HepG2 (cell line): Measurements from ENCODE around the gene FTL. TPM values are rescaled to one million over a fixed set of nuclear protein-coding genes. Genes with fewer than 3 reads are reported as not detected.

ENCODE experiments used
- ATAC-seq: fragments of 200-7000 bp; cut with Tn5 transposase; 3 replicates; pipeline ENCODE4 v1.9.1; 2020; ENCODE audit warnings: mild to moderate bottlenecking, moderate library complexity
- BruUV-seq: library from RNA; stranded (reverse); fragments of 400-500 nt; replicated peaks from 2 replicates; lab custom pipeline; 2021; lab: Mats Ljungman, UMichigan
- CTCF ChIA-PET: fragments of 300-600 bp; formaldehyde crosslinking; extraction: SDS; loops from one replicate; lab custom pipeline; 2021; ENCODE audit warnings: low total read pairs, inconsistent platforms, low intra/inter-chr PET ratio; lab: Yijun Ruan, JAX
- POLR2A ChIA-PET: fragments of 350-600 bp; sonication (Branson Sonifier 250); formaldehyde crosslinking; loops from one replicate; lab custom pipeline; 2020; ENCODE audit warnings: antibody characterized with exemption, inconsistent platforms; lab: Yijun Ruan, JAX
- DNase-seq: peaks from one replicate; pipeline ENCODE4 v3.0.0-alpha.2; 2015; ENCODE audit warnings: low spot score
- FAIRE-seq: peaks from 3 replicates; lab custom pipeline; 2011; peaks lifted over from hg19 to GRCh38; lab: Jason Lieb, UNC
- H2AFZ ChIP-seq: one replicate; pipeline ENCODE4 v1.6.1; 2011; ENCODE audit warnings: low read length, inconsistent platforms
- H3K27ac ChIP-seq: fragments of 300-600 bp; 3 replicates; pipeline ENCODE4 v1.8.0; 2011; ENCODE audit warnings: mixed run types, mild to moderate bottlenecking, mixed read lengths, low read length, inconsistent platforms; ENCODE audit not compliant: insufficient read depth; ENCODE audit errors: extremely low read length
- H3K27me3 ChIP-seq, 2 experiments: fragments of 200-600 bp in 1 of 2; 2 replicates in 1 of 2; 3 replicates in 1 of 2; pipeline versions ENCODE4 v1.6.0 to v1.8.0; 2011; ENCODE audit warnings: low read length in 2 of 2, mild to moderate bottlenecking in 2 of 2, moderate library complexity in 2 of 2, inconsistent platforms in 1 of 2; ENCODE audit not compliant: insufficient read depth in 2 of 2, control insufficient read depth in 1 of 2
- H3K36me3 ChIP-seq, 2 experiments: fragments of 200-600 bp in 1 of 2; replicated peaks in 1 of 2; 2 replicates in 1 of 2; 3 replicates in 1 of 2; pipeline versions ENCODE4 v1.5.1 to v1.8.0; 2011; ENCODE audit warnings: low read length in 2 of 2, inconsistent platforms in 1 of 2; ENCODE audit not compliant: insufficient read depth in 2 of 2, control insufficient read depth in 1 of 2
- H3K4me1 ChIP-seq: 2 replicates; pipeline ENCODE4 v1.5.1; 2012; ENCODE audit warnings: low read length, inconsistent platforms; ENCODE audit not compliant: insufficient read depth
- H3K4me2 ChIP-seq: 2 replicates; pipeline ENCODE4 v1.6.0; 2011; ENCODE audit warnings: low read depth, low read length, inconsistent platforms
- H3K4me3 ChIP-seq, 3 experiments: fragments of 200-600 bp in 1 of 3; sonication (generic), shearing (Covaris generic) in 1 of 3; replicated peaks in 1 of 3; 2 replicates each; pipeline ENCODE4 v1.5.1; 2011 to 2016; ENCODE audit warnings: low read length in 3 of 3, inconsistent platforms in 2 of 3, low read depth in 2 of 3, mild to moderate bottlenecking in 2 of 3, control low read depth in 1 of 3, mixed read lengths in 1 of 3; ENCODE audit not compliant: insufficient read depth in 1 of 3
- H3K79me2 ChIP-seq: one replicate; pipeline ENCODE4 v1.6.1; 2011; ENCODE audit warnings: low read length, inconsistent platforms; ENCODE audit not compliant: insufficient read depth
- H3K9ac ChIP-seq: 2 replicates; pipeline ENCODE4 v1.6.0; 2011; ENCODE audit warnings: mild to moderate bottlenecking, low read depth, low read length, inconsistent platforms; ENCODE audit not compliant: insufficient read depth
- H3K9me3 ChIP-seq: 2 replicates; pipeline ENCODE4 v1.5.1; 2012; ENCODE audit warnings: mild to moderate bottlenecking, low read length
- H4K20me1 ChIP-seq: 2 replicates; pipeline ENCODE4 v1.6.0; 2011; ENCODE audit warnings: inconsistent platforms, mild to moderate bottlenecking, low read length, moderate library complexity; ENCODE audit not compliant: insufficient read depth
- AGO1 ChIP-seq: fragments of 200-400 bp; formaldehyde crosslinking; IDR thresholded peaks from 2 replicates; pipeline ENCODE4 v1.6.1; 2017; ENCODE audit warnings: mild to moderate bottlenecking, low read depth, low read length, moderate library complexity; ENCODE audit not compliant: poor library complexity, severe bottlenecking
- EP300 ChIP-seq, 3 experiments: sonication (generic) in 1 of 3; formaldehyde crosslinking in 1 of 3; IDR thresholded peaks; 2 replicates each; pipeline versions ENCODE4 v1.5.1 to v1.6.1; 2011 to 2020; ENCODE audit warnings: low read depth in 2 of 3, low read length in 2 of 3, borderline replicate concordance in 1 of 3, improper control_type of control experiment in 1 of 3, mild to moderate bottlenecking in 1 of 3, missing genetic modification reagents in 1 of 3, moderate library complexity in 1 of 3
- FIP1L1 ChIP-seq: fragments of 200-400 bp; formaldehyde crosslinking; IDR thresholded peaks from 2 replicates; pipeline ENCODE4 v1.6.1; 2018; ENCODE audit warnings: low read depth, mild to moderate bottlenecking, low read length, moderate library complexity, borderline replicate concordance; ENCODE audit not compliant: insufficient read depth
- ISX ChIP-seq: sonication (generic); formaldehyde crosslinking; conservative IDR thresholded peaks from 2 replicates; pipeline ENCODE4 v1.5.0; 2020; ENCODE audit warnings: missing genetic modification reagents
- KLF6 ChIP-seq: IDR thresholded peaks from 2 replicates; pipeline ENCODE4 v1.8.0; 2016; ENCODE audit warnings: missing biosample characterization, missing genetic modification reagents
- MATR3 ChIP-seq: sonication (generic); formaldehyde crosslinking; IDR thresholded peaks from 2 replicates; pipeline ENCODE4 v1.4.0; 2020; ENCODE audit warnings: missing genetic modification reagents
- MBNL3 ChIP-seq: fragments of 250-450 bp; sonication (Bioruptor Pico); conservative IDR thresholded peaks from 2 replicates; pipeline ENCODE4 v1.8.0; 2022; ENCODE audit warnings: mild to moderate bottlenecking, inconsistent platforms
- MXD1 ChIP-seq: sonication (generic); formaldehyde crosslinking; IDR thresholded peaks from 2 replicates; pipeline ENCODE4 v1.4.0; 2020; ENCODE audit warnings: mild to moderate bottlenecking, missing genetic modification reagents
- MYC ChIP-seq: sonication (generic); formaldehyde crosslinking; IDR thresholded peaks from 2 replicates; pipeline ENCODE4 v1.9.0; 2021; ENCODE audit warnings: missing genetic modification reagents, borderline replicate concordance
- PCBP2 ChIP-seq: fragments of 200-400 bp; formaldehyde crosslinking; optimal IDR thresholded peaks from 2 replicates; pipeline ENCODE3; 2018; ENCODE audit warnings: low read length, low read depth; ENCODE audit not compliant: poor library complexity, severe bottlenecking
- POLR2A ChIP-seq, 2 experiments: IDR thresholded peaks; 2 replicates each; pipeline ENCODE4 v1.6.1; 2011; ENCODE audit warnings: low read depth in 2 of 2, low read length in 2 of 2, mild to moderate bottlenecking in 1 of 2, moderate library complexity in 1 of 2; ENCODE audit not compliant: insufficient read depth in 1 of 2
- RAD21 ChIP-seq: fragments of 450-650 bp; formaldehyde crosslinking; IDR thresholded peaks from 2 replicates; pipeline ENCODE4 v1.5.0; 2020; ENCODE audit warnings: mild to moderate bottlenecking
- RBM39 ChIP-seq: fragments of 200-400 bp; formaldehyde crosslinking; IDR thresholded peaks from one replicate; pipeline ENCODE4 v1.6.1; 2018; ENCODE audit warnings: antibody characterized with exemption, mild to moderate bottlenecking, low read depth, low read length; ENCODE audit not compliant: poor library complexity, severe bottlenecking
- SRSF1 ChIP-seq: fragments of 200-400 bp; formaldehyde crosslinking; optimal IDR thresholded peaks from 2 replicates; pipeline ENCODE3; 2017; ENCODE audit warnings: mild to moderate bottlenecking, low read depth, low read length, moderate library complexity
- YEATS2 ChIP-seq: sonication (generic); formaldehyde crosslinking; IDR thresholded peaks from 2 replicates; pipeline ENCODE4 v1.4.0; 2020; ENCODE audit warnings: missing genetic modification reagents, borderline replicate concordance
- ZFY ChIP-seq: sonication (generic); formaldehyde crosslinking; IDR thresholded peaks from 2 replicates; pipeline ENCODE4 v1.4.0; 2020; ENCODE audit warnings: missing genetic modification reagents
- ZNF703 ChIP-seq: sonication (generic); formaldehyde crosslinking; IDR thresholded peaks from 2 replicates; pipeline ENCODE4 v1.5.1; 2020; ENCODE audit warnings: missing genetic modification reagents, mild to moderate bottlenecking, moderate library complexity, borderline replicate concordance
- WGBS: methylation state at CpG from one replicate; pipeline ENCODE4 v1.1.6; 2017; ENCODE audit warnings: low lambda C conversion rate; 5-methylcytosine and 5-hydroxymethylcytosine counted together
- in situ Hi-C: cut with HindIII; loops from 2 replicates; pipeline ENCODE4 v1.10.0; 2017; ENCODE audit warnings: low pct_unique_long_range_greater_than_20kb; ENCODE audit not compliant: extremely low pct_ligation_motif_present
- intact Hi-C: fragments of 100-400 bp; cut with micrococcal nuclease; formaldehyde crosslinking; loops from one replicate; pipeline ENCODE4 v1.10.0; 2022; ENCODE audit not compliant: unreplicated experiment
- polyA plus RNA-seq, 8 experiments: library from polyadenylated mRNA; depleted of rRNA in 3 of 8; stranded (reverse) in 7 of 8; unstranded in 1 of 8; fragments of >200 nt; fragmentation: Illumina TruSeq in 4 of 8; extraction: Trizol in 4 of 8; gene quantifications; 2 replicates each; pipeline versions ENCODE4 v1.2.1 to v1.2.3, GENCODE V29; 2011 to 2016; ENCODE audit warnings: low read depth in 4 of 8, missing spikeins in 1 of 8, mixed read lengths in 1 of 8; ENCODE audit not compliant: insufficient read depth in 1 of 8
- total RNA-seq, 5 experiments: library from RNA; depleted of rRNA; stranded (reverse); fragments of >200 nt; fragmentation: Illumina TruSeq; extraction: Trizol; gene quantifications; 2 replicates each; pipeline ENCODE4 v1.2.3, GENCODE V29; 2016; ENCODE audit warnings: low read depth in 1 of 5
- TF ChIP-seq, protein P1 (sequence below): IDR thresholded peaks from 2 replicates; pipeline ENCODE4 v1.6.1; 2012; ENCODE audit warnings: low read length, improper control_type of control experiment
- TF ChIP-seq, protein P2 (sequence below): sonication (generic); formaldehyde crosslinking; conservative IDR thresholded peaks from 2 replicates; pipeline ENCODE4 v1.8.1; 2023; ENCODE audit warnings: missing genetic modification reagents

Gene FTL
- total and polyA plus RNA-seq, 2 of the 13 experiments (the other 11 are each of a cell fraction or from before 2014, with no cell fraction given) = 2,721 to 8,800 TPM

- Histone ChIP-seq H3K36me3 (peaks cover 3 to 25% of the 10 kb centered on the region in 2 experiments), H3K79me2 (peaks cover 25% of the 10 kb centered on the region), H3K9me3 (no peaks in the 10 kb centered on the region), H3K9ac (no peak overlapping the region), H3K27ac (peak overlapping the region; percentile 86), H4K20me1 (peaks cover 33% of the 10 kb centered on the region), H3K4me2 (no peak overlapping the region), H3K4me1 (peaks cover 24% of the 10 kb centered on the region), H2AFZ (no peak overlapping the region), H3K27me3 (no peaks in the 10 kb centered on the region; a peak in 1 of 5 replicates), H3K4me3 (no peak overlapping the region)
- WGBS = 50% methylated on average over 4 of the region's 4 CpGs
- DNase-seq (peak; percentile 39), FAIRE-seq (no peak), ATAC-seq (peak; percentile 8)
- no TSS peak for BruUV-seq
- ChIA-PET CTCF (no interaction called here), POLR2A (interaction anchor here (1.0 to 5.6 kb wide), 17 partner anchors 9 to 180 kb away, joined by 3 to 153 read pairs (median 4); partner anchors contain the start of genes BAX, DHDH, GYS1 and NUCB1)
- in situ Hi-C loops = no loop called here
- intact Hi-C loops = loop anchor here (1.0 to 10.0 kb wide), 3 partner anchors 22 to 183 kb away; partner anchors contain the start of gene PPP1R15A
- TF ChIP-seq, protein P1, sequence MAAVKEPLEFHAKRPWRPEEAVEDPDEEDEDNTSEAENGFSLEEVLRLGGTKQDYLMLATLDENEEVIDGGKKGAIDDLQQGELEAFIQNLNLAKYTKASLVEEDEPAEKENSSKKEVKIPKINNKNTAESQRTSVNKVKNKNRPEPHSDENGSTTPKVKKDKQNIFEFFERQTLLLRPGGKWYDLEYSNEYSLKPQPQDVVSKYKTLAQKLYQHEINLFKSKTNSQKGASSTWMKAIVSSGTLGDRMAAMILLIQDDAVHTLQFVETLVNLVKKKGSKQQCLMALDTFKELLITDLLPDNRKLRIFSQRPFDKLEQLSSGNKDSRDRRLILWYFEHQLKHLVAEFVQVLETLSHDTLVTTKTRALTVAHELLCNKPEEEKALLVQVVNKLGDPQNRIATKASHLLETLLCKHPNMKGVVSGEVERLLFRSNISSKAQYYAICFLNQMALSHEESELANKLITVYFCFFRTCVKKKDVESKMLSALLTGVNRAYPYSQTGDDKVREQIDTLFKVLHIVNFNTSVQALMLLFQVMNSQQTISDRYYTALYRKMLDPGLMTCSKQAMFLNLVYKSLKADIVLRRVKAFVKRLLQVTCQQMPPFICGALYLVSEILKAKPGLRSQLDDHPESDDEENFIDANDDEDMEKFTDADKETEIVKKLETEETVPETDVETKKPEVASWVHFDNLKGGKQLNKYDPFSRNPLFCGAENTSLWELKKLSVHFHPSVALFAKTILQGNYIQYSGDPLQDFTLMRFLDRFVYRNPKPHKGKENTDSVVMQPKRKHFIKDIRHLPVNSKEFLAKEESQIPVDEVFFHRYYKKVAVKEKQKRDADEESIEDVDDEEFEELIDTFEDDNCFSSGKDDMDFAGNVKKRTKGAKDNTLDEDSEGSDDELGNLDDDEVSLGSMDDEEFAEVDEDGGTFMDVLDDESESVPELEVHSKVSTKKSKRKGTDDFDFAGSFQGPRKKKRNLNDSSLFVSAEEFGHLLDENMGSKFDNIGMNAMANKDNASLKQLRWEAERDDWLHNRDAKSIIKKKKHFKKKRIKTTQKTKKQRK = 0 out of 2 replicates have a peak, but pooled peaks have one; percentile 30
- peak; percentile 10; the same call in 1 of the 2 replicates for TF ChIP-seq YEATS2 (CRISPR knock-in tag)
- no peak for TF ChIP-seq ISX (CRISPR knock-in tag)
- TF ChIP-seq EP300 (IDR thresholded peaks at IDR 0.05; ENCODE audit: low read depth in 2 of 2, low read length in 2 of 2) = no peak
- TF ChIP-seq EP300 (CRISPR knock-in tag; IDR thresholded peaks at IDR 0.05; ENCODE audit: borderline replicate concordance) = 0 out of 2 replicates have a peak, but pooled peaks have one; percentile 5
- no peak for TF ChIP-seq MYC (CRISPR knock-in tag)
- peak; percentile 44 for TF ChIP-seq SRSF1
- peak; percentile 7; the same call in 1 of the 2 replicates for TF ChIP-seq KLF6
- TF ChIP-seq, protein P2, sequence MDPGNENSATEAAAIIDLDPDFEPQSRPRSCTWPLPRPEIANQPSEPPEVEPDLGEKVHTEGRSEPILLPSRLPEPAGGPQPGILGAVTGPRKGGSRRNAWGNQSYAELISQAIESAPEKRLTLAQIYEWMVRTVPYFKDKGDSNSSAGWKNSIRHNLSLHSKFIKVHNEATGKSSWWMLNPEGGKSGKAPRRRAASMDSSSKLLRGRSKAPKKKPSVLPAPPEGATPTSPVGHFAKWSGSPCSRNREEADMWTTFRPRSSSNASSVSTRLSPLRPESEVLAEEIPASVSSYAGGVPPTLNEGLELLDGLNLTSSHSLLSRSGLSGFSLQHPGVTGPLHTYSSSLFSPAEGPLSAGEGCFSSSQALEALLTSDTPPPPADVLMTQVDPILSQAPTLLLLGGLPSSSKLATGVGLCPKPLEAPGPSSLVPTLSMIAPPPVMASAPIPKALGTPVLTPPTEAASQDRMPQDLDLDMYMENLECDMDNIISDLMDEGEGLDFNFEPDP (CRISPR knock-in tag) = 0 out of 2 replicates have a peak, but pooled peaks have one; percentile 39
- peak in 1 of 2 experiments; percentile 21; a peak in 2 of 4 replicates for TF ChIP-seq POLR2A (IDR thresholded peaks at IDR 0.05; ENCODE audit: insufficient read depth in 1 of 2, low read depth in 2 of 2, low read length in 2 of 2)
- TF ChIP-seq AGO1 = peak; percentile 96
- no peak for TF ChIP-seq ZFY (CRISPR knock-in tag)
- no peak for TF ChIP-seq MXD1 (CRISPR knock-in tag)
- peak; percentile 63 for TF ChIP-seq PCBP2
- TF ChIP-seq MATR3 (CRISPR knock-in tag) = no peak
- TF ChIP-seq RBM39 = peak; percentile 60
- TF ChIP-seq ZNF703 = 0 out of 2 replicates have a peak, but pooled peaks have one; percentile 6
- peak; percentile 8; the same call in 1 of the 2 replicates for TF ChIP-seq RAD21 (CRISPR knock-in tag)
- TF ChIP-seq MBNL3 = no peak
- TF ChIP-seq FIP1L1 = peak; percentile 91
Measured at GRCh38 chr19:48968179-48968661, 3.1 kb downstream of the FTL start.
